Esophagus muscularis mucosa (tissue), 4 donors: ENCODE data around the gene SUPT6H. TPM values are rescaled to one million over a fixed set of nuclear protein-coding genes. Genes with fewer than 3 reads are reported as not detected.
A peak's percentile ranks its signal among the peaks of the same experiment; 100 is the strongest.
"Not testable (repeated sequence)": the region's sequence is repeated elsewhere in the genome, so short reads cannot be mapped to it uniquely, and the experiment has no call there.

Experiments used
- DNase-seq: peaks from one replicate; pipeline ENCODE4 v3.0.0-alpha.2; 2017; ENCODE audit errors: extremely low spot score
- H3K27ac ChIP-seq, 4 donors: fragments of 200-600 bp; sonication (generic); replicated peaks in 1 of 4; 1 replicate in 3 of 4; 2 replicates in 1 of 4; pipeline ENCODE4 v1.5.1; 2016 to 2019; ENCODE audit warnings: mild to moderate bottlenecking in 1 of 4
- H3K27me3 ChIP-seq, 4 donors: fragments of 200-600 bp; sonication (generic); one replicate each; pipeline versions ENCODE4 v1.5.1 to v1.6.0; 2016 to 2019
- H3K36me3 ChIP-seq, 4 donors: fragments of 200-600 bp; sonication (generic); one replicate each; pipeline ENCODE4 v1.5.1; 2016 to 2019
- H3K4me1 ChIP-seq, 4 donors: fragments of 200-600 bp; sonication (generic); one replicate each; pipeline ENCODE4 v1.5.1; 2016 to 2019
- H3K4me3 ChIP-seq, 4 donors: fragments of 200-600 bp; sonication (generic); 1 replicate in 2 of 4; 2 replicates in 2 of 4; pipeline ENCODE4 v1.5.1; 2016 to 2019; ENCODE audit warnings: mild to moderate bottlenecking in 4 of 4, moderate library complexity in 1 of 4
- H3K9me3 ChIP-seq, 4 donors: fragments of 200-600 bp; sonication (generic); 1 replicate in 3 of 4; 2 replicates in 1 of 4; pipeline ENCODE4 v1.5.1; 2016 to 2019
- CTCF ChIP-seq, 3 experiments: fragments of 200-600 bp in 2 of 3; fragments of 450-650 bp in 1 of 3; sonication (generic) in 2 of 3; IDR thresholded peaks; one replicate each; pipeline ENCODE4 v1.5.1; 2017 to 2019; ENCODE audit warnings: antibody characterized with exemption in 3 of 3, mild to moderate bottlenecking in 2 of 3, moderate library complexity in 1 of 3
- EP300 ChIP-seq: sonication (generic); formaldehyde crosslinking; IDR thresholded peaks from one replicate; pipeline ENCODE4 v1.6.1; 2017; ENCODE audit warnings: antibody characterized with exemption
- POLR2A ChIP-seq: fragments of 450-650 bp; IDR thresholded peaks from one replicate; pipeline ENCODE4 v1.6.1; 2017; ENCODE audit warnings: antibody characterized with exemption, moderate library complexity, mild to moderate bottlenecking, low read depth
- POLR2AphosphoS5 ChIP-seq, 2 donors: sonication (generic); formaldehyde crosslinking; IDR thresholded peaks; one replicate each; pipeline ENCODE4 v1.6.1; 2017; ENCODE audit warnings: antibody characterized with exemption in 2 of 2
- WGBS: methylation state at CpG from one replicate; pipeline ENCODE4 v1.1.5; 2018; 5-methylcytosine and 5-hydroxymethylcytosine counted together
- intact Hi-C: fragments of 100-400 bp; cut with DNase I; formaldehyde crosslinking; loops from one replicate; pipeline ENCODE4 v1.15.1; 2023
- total RNA-seq, 4 donors: library from RNA; depleted of rRNA; stranded (reverse); fragments of >200 nt; gene quantifications; one replicate each; pipeline versions ENCODE4 v1.1.0 to v1.2.1, GENCODE V29; 2016

Gene SUPT6H
- total RNA-seq, 4 donors from 2014 or later = 57.3 to 84.4 (median 71.1) TPM

- H3K4me1 ChIP-seq = peaks cover 54 to 79% (median 67%) of the 10 kb centered on the region in 4 donors
- H3K36me3 ChIP-seq = peaks cover 33 to 47% (median 42%) of the 10 kb centered on the region in 4 donors
- DNase-seq = no peak
- WGBS = 6% methylated on average over 26 of the region's 30 CpGs
- TF ChIP-seq CTCF (IDR thresholded peaks at IDR 0.05) (no peak), POLR2AphosphoS5 (IDR thresholded peaks at IDR 0.05) (no peak), POLR2A (no peak), EP300 (no peak)
- intact Hi-C loops = loop anchor here (5.0 kb wide), 1 partner anchor 42 kb away; no protein-coding TSS in a partner anchor
- peak overlapping the region; percentile 88 to 97 (median 90) for H3K27ac ChIP-seq
- peak overlapping the region; percentile 67 to 95 (median 76) for H3K4me3 ChIP-seq
- H3K9me3 ChIP-seq = no peaks in the 10 kb centered on the region
- H3K27me3 ChIP-seq = no peaks in the 10 kb centered on the region
These were observed 58.4 kb downstream of the SUPT6H start for GRCh38 chr17:28720247-28720996.

GRCh38 chr17:28720997-28721329 is 59.0 kb downstream of the SUPT6H start:
- Histone ChIP-seq H3K4me1 (peaks cover 54 to 79% (median 67%) of the 10 kb centered on the region in 4 donors), H3K4me3 (peak overlapping the region; percentile 67 to 95 (median 76)), H3K36me3 (peaks cover 33 to 44% (median 40%) of the 10 kb centered on the region in 4 donors), H3K27ac (peak overlapping the region in 3 of 4 donors; percentile 88 to 91 (median 89))
- not testable (repeated sequence) for DNase-seq, H3K27me3 ChIP-seq, H3K9me3 ChIP-seq
- intact Hi-C loops = loop anchor here (5.0 kb wide), 1 partner anchor 41 kb away; no protein-coding TSS in a partner anchor
- 37% methylated on average over 19 of the region's 19 CpGs for WGBS

- no peak for DNase-seq
- H3K36me3 ChIP-seq = peaks cover 33 to 44% (median 40%) of the 10 kb centered on the region in 4 donors
- no peaks in the 10 kb centered on the region for H3K9me3 ChIP-seq
- no peak overlapping the region for H3K4me3 ChIP-seq
- H3K27me3 ChIP-seq = no peaks in the 10 kb centered on the region
- H3K27ac ChIP-seq = peak overlapping the region in 1 of 4 donors; percentile 18
- intact Hi-C loops = loop anchor here (5.0 kb wide), 1 partner anchor 40 kb away; no protein-coding TSS in a partner anchor
- no peak for TF ChIP-seq POLR2AphosphoS5 (IDR thresholded peaks at IDR 0.05)
- TF ChIP-seq POLR2A = no peak
- no peak for TF ChIP-seq EP300
- no peak for TF ChIP-seq CTCF (IDR thresholded peaks at IDR 0.05)
- WGBS = 72% methylated on average over 6 of the region's 7 CpGs
- H3K4me1 ChIP-seq = peaks cover 54 to 81% (median 71%) of the 10 kb centered on the region in 4 donors
These were observed 60.6 kb downstream of the SUPT6H start for GRCh38 chr17:28722417-28723158.

- H3K36me3 ChIP-seq = peaks cover 33 to 44% (median 40%) of the 10 kb centered on the region in 4 donors
- DNase-seq = no peak
- no peak overlapping the region for H3K27ac ChIP-seq
- peaks cover 55 to 80% (median 73%) of the 10 kb centered on the region in 4 donors for H3K4me1 ChIP-seq
- 76% methylated on average over 6 of the region's 6 CpGs for WGBS
- no peaks in the 10 kb centered on the region for H3K27me3 ChIP-seq
- TF ChIP-seq CTCF (IDR thresholded peaks at IDR 0.05) (no peak), POLR2A (no peak), EP300 (no peak)
- intact Hi-C loops = loop anchor here (5.0 kb wide), 1 partner anchor 39 kb away; no protein-coding TSS in a partner anchor
- H3K9me3 ChIP-seq = no peaks in the 10 kb centered on the region
- H3K4me3 ChIP-seq = no peak overlapping the region
These were observed 61.3 kb downstream of the SUPT6H start for GRCh38 chr17:28723159-28723835.

GRCh38 chr17:28723836-28724499 is 62.0 kb downstream of the SUPT6H start:
- not testable (repeated sequence) for H3K4me3 ChIP-seq, H3K27me3 ChIP-seq, H3K9me3 ChIP-seq, H3K27ac ChIP-seq, DNase-seq
- H3K4me1 ChIP-seq = peaks cover 50 to 75% (median 67%) of the 10 kb centered on the region in 4 donors
- peaks cover 33 to 44% (median 40%) of the 10 kb centered on the region in 4 donors for H3K36me3 ChIP-seq
- WGBS = 64% methylated on average over 4 of the region's 4 CpGs
- intact Hi-C loops = loop anchor here (5.0 kb wide), 1 partner anchor 38 kb away; no protein-coding TSS in a partner anchor
